AG09319 (cell line): ENCODE measurements around the gene GPR22.

Experiments used
- DNase-seq: peaks from one replicate; pipeline ENCODE4 v3.0.0-alpha.2; 2010; ENCODE audit warnings: low read depth; ENCODE audit errors: extremely low read depth
- TF ChIP-seq, protein P1 (sequence below): IDR thresholded peaks from 2 replicates; pipeline ENCODE4 v1.5.1; 2011; ENCODE audit warnings: low read depth, mild to moderate bottlenecking, inconsistent platforms, low read length, moderate library complexity

The GPR22 gene

GRCh38 chr7:107495516-107495915, 25.7 kb downstream of the GPR22 start:
- TF ChIP-seq, protein P1, sequence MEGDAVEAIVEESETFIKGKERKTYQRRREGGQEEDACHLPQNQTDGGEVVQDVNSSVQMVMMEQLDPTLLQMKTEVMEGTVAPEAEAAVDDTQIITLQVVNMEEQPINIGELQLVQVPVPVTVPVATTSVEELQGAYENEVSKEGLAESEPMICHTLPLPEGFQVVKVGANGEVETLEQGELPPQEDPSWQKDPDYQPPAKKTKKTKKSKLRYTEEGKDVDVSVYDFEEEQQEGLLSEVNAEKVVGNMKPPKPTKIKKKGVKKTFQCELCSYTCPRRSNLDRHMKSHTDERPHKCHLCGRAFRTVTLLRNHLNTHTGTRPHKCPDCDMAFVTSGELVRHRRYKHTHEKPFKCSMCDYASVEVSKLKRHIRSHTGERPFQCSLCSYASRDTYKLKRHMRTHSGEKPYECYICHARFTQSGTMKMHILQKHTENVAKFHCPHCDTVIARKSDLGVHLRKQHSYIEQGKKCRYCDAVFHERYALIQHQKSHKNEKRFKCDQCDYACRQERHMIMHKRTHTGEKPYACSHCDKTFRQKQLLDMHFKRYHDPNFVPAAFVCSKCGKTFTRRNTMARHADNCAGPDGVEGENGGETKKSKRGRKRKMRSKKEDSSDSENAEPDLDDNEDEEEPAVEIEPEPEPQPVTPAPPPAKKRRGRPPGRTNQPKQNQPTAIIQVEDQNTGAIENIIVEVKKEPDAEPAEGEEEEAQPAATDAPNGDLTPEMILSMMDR, result no peak
- DNase-seq, result no peak

DNA sequence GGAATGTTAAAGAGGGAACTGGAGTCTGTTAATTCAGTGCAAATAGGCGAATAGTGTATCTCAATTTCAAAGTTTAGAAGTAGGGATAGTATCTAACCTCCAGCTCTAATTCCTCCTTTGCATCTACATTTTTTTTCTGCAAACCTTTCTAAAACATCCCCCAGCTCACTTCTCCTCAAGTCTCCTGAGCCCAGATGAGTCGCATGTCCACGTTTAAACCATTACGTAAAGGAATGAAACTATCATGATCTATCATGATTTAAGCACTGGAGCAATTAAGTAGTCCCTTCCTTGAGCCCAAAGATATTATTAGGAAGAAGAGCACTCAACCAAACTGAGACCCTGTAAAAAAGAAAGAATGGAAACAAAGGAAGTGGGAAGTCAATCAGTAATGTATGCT, 29.9 kb downstream of the GPR22 start:
- DNase-seq, result no peak
- TF ChIP-seq, protein P1, result no peak

DNA sequence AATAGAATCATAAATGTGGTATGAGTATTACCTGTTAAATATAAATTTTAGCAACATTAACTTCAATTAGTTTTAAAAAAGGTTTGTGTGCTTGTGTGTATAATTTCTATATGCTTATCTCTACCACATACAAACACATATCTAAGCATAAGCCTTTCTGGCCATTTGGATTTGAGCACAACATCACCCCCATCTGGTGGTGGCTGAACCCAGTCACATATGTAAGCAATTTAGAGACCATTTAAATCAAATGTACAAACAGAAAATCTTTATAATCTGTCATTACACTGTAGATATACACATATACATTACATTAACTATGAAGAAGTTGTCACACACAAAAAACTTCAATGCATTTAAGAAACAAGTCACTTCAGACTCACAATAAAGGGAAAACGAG, 31.7 kb downstream of the GPR22 start:
- no peak for DNase-seq
- TF ChIP-seq, protein P1, result peak; percentile 35

DNA sequence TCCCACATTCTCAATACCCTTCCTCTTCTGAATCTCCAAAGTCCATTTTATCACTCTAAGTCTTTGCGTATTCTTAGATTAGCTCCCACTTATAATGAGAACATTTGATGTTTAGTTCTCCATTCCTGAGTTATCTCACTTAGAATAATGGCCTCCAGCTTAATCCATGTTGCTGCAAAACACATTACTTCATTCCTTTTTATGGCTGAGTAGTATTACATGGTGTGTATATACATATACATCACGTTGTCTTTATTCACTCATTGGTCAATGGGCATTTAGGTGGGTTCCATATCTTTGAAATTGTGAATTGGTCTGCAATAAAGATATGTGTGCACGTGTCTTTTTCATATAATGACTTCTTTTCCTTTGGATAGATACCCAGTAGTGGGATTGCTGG, 32.3 kb downstream of the GPR22 start:
- TF ChIP-seq, protein P1, result no peak
- no peak for DNase-seq

- DNase-seq, result no peak
- TF ChIP-seq, protein P1, result no peak
These were observed 32.9 kb downstream of the GPR22 start for GRCh38 chr7:107502797-107503196.

GRCh38 chr7:107503687-107504086, 33.8 kb downstream of the GPR22 start:
- TF ChIP-seq, protein P1, result no peak
- DNase-seq, result no peak

- TF ChIP-seq, protein P1, result no peak
- no peak for DNase-seq
These were observed 35.5 kb downstream of the GPR22 start for GRCh38 chr7:107505362-107505761.
